Measurements from ENCODE around the gene GPR180.
"Not testable (repeated sequence)": the region's sequence is repeated elsewhere in the genome, so short reads cannot be mapped to it uniquely, and the experiment has no call there.

GPR180 gene

GRCh38 chr13:94598281-94598680 is 3.4 kb upstream of the GPR180 start:
- no peak for DNase-seq

- DNase-seq = no peak
Measured at GRCh38 chr13:94599877-94600276, 1.8 kb upstream of the GPR180 start.

- DNase-seq = no peak
Measured at GRCh38 chr13:94602467-94602866, 810 bp downstream of the GPR180 start.

GRCh38 chr13:94607056-94607455 is 5.4 kb downstream of the GPR180 start:
- DNase-seq = no peak

GRCh38 chr13:94607939-94608338 is 6.3 kb downstream of the GPR180 start:
- no peak for DNase-seq

- DNase-seq = no peak
Measured at GRCh38 chr13:94608586-94608985, 6.9 kb downstream of the GPR180 start.

- DNase-seq = no peak
Measured at GRCh38 chr13:94609196-94609595, 7.5 kb downstream of the GPR180 start.

- no peak for DNase-seq
Measured at GRCh38 chr13:94610475-94610874, 8.8 kb downstream of the GPR180 start.

- no peak for DNase-seq
Measured at GRCh38 chr13:94612050-94612449, 10.4 kb downstream of the GPR180 start.

- DNase-seq = no peak
Measured at GRCh38 chr13:94613051-94613450, 11.4 kb downstream of the GPR180 start.

- peak in 1 of 2 donors; percentile 66 for DNase-seq
Measured at GRCh38 chr13:94617389-94618000, 15.8 kb downstream of the GPR180 start.

GRCh38 chr13:94620286-94620896 is 18.7 kb downstream of the GPR180 start:
- peak; percentile 3 to 15 for DNase-seq

- no peak for DNase-seq
Measured at GRCh38 chr13:94622344-94622743, 20.7 kb downstream of the GPR180 start.

- DNase-seq = no peak
Measured at GRCh38 chr13:94623316-94623715, 21.7 kb downstream of the GPR180 start.

GRCh38 chr13:94630858-94631257 is 29.2 kb downstream of the GPR180 start:
- DNase-seq = no peak

- no peak for DNase-seq
Measured at GRCh38 chr13:94632226-94632980, 30.7 kb downstream of the GPR180 start.

- DNase-seq = not testable (repeated sequence)
Measured at GRCh38 chr13:94636096-94636495, 34.4 kb downstream of the GPR180 start.

GRCh38 chr13:94636942-94637578 is 35.4 kb downstream of the GPR180 start:
- DNase-seq = no peak

- not testable (repeated sequence) for DNase-seq
Measured at GRCh38 chr13:94637677-94638076, 36.0 kb downstream of the GPR180 start.

GRCh38 chr13:94640721-94641120 is 39.1 kb downstream of the GPR180 start:
- no peak for DNase-seq

GRCh38 chr13:94641409-94641941 is 39.8 kb downstream of the GPR180 start:
- DNase-seq = no peak

- no peak for DNase-seq
Measured at GRCh38 chr13:94646904-94647303, 45.2 kb downstream of the GPR180 start.

- no peak for DNase-seq
Measured at GRCh38 chr13:94656176-94656575, 54.5 kb downstream of the GPR180 start.

Data from CD4-positive, alpha-beta T cell treated with Interleukin-1 beta for 1 hour (primary cell).